HEK293 (cell line): ENCODE data around the gene RAB42.
"Not testable (repeated sequence)": the region's sequence is repeated elsewhere in the genome, so short reads cannot be mapped to it uniquely, and the experiment has no call there.

ENCODE experiments used
- AEBP2 ChIP-seq: fragments of 450-650 bp; formaldehyde crosslinking; IDR thresholded peaks from 2 replicates; pipeline ENCODE4 v1.5.1; 2016; ENCODE audit warnings: missing biosample characterization, missing genetic modification characterization, borderline replicate concordance
- ATF2 ChIP-seq: fragments of 450-650 bp; formaldehyde crosslinking; IDR thresholded peaks from 2 replicates; pipeline ENCODE4 v1.5.1; 2016; ENCODE audit warnings: missing biosample characterization, missing genetic modification characterization, low read depth
- GLI4 ChIP-seq: fragments of 450-650 bp; formaldehyde crosslinking; IDR thresholded peaks from 2 replicates; pipeline ENCODE4 v1.5.1; 2016; ENCODE audit warnings: missing biosample characterization, missing genetic modification characterization
- RBAK ChIP-seq: fragments of 450-650 bp; formaldehyde crosslinking; IDR thresholded peaks from 2 replicates; pipeline ENCODE4 v1.5.1; 2016; ENCODE audit warnings: missing biosample characterization, missing genetic modification characterization
- SP3 ChIP-seq: fragments of 450-650 bp; formaldehyde crosslinking; IDR thresholded peaks from 2 replicates; pipeline ENCODE4 v1.5.1; 2016; ENCODE audit warnings: missing biosample characterization, missing genetic modification characterization
- ZNF324 ChIP-seq: fragments of 450-650 bp; formaldehyde crosslinking; IDR thresholded peaks from 2 replicates; pipeline ENCODE4 v1.5.1; 2016; ENCODE audit warnings: missing biosample characterization, missing genetic modification characterization
- ZNF37A ChIP-seq: fragments of 450-650 bp; IDR thresholded peaks from 2 replicates; pipeline ENCODE4 v1.5.1; 2018; ENCODE audit warnings: missing biosample characterization, missing genetic modification characterization
- ZNF777 ChIP-seq: fragments of 450-650 bp; formaldehyde crosslinking; IDR thresholded peaks from 2 replicates; pipeline ENCODE4 v1.5.1; 2017; ENCODE audit warnings: missing biosample characterization, missing genetic modification characterization, borderline replicate concordance
- TF ChIP-seq, protein P1 (sequence below): fragments of 450-650 bp; formaldehyde crosslinking; IDR thresholded peaks from 2 replicates; pipeline ENCODE4 v1.5.1; 2016; ENCODE audit warnings: missing biosample characterization, missing genetic modification characterization
- TF ChIP-seq, protein P2 (sequence below): fragments of 450-650 bp; formaldehyde crosslinking; IDR thresholded peaks from 2 replicates; pipeline ENCODE4 v1.5.1; 2016; ENCODE audit warnings: missing biosample characterization, missing genetic modification characterization

DNA sequence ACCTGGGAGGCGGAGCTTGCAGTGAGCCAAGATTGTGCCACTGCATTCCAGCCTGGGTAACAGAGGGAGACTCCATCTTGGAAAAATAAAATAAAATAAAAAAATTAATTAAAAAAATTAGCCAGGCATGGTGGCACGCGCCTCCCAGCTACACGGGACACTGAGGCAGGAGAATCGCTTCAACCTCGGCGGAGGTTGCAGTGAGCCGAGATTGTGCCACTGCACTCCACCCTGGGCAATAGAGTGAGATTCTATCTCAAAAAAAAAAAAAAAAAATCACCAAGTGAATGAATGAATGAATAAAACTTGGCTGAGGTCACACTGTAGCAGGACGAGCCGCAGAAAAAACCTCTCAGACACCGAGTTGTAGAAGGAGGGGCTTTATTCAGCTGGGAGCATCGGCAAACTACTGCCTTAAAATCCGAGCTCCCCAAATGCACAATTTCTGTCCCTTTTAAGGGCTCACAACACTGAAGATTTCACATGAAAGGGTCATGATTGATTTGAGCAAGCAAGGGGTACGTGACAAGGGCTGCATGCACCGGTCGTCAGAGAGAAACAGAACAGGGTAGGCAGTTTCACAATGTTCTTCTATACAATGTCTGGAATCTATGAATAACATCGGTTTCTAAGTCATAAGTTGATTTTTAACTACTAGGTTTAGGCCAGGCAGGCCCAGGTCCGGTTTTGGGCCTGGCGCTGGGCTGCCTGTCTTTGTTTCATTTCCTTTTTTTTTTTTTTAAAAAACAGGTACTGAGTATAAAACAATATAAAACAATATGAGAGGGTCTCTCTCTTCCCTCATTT is 5.3 kb upstream of the RAB42 start:
- TF ChIP-seq RBAK (tag by site-specific recombination); ZNF37A (tag by site-specific recombination); ZNF777 (tag by site-specific recombination); ATF2 (tag by site-specific recombination); ZNF324 (tag by site-specific recombination); AEBP2; GLI4 (tag by site-specific recombination); SP3 (tag by site-specific recombination): not testable (repeated sequence)
- TF ChIP-seq, protein P1, sequence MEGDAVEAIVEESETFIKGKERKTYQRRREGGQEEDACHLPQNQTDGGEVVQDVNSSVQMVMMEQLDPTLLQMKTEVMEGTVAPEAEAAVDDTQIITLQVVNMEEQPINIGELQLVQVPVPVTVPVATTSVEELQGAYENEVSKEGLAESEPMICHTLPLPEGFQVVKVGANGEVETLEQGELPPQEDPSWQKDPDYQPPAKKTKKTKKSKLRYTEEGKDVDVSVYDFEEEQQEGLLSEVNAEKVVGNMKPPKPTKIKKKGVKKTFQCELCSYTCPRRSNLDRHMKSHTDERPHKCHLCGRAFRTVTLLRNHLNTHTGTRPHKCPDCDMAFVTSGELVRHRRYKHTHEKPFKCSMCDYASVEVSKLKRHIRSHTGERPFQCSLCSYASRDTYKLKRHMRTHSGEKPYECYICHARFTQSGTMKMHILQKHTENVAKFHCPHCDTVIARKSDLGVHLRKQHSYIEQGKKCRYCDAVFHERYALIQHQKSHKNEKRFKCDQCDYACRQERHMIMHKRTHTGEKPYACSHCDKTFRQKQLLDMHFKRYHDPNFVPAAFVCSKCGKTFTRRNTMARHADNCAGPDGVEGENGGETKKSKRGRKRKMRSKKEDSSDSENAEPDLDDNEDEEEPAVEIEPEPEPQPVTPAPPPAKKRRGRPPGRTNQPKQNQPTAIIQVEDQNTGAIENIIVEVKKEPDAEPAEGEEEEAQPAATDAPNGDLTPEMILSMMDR = not testable (repeated sequence)
- TF ChIP-seq, protein P2, sequence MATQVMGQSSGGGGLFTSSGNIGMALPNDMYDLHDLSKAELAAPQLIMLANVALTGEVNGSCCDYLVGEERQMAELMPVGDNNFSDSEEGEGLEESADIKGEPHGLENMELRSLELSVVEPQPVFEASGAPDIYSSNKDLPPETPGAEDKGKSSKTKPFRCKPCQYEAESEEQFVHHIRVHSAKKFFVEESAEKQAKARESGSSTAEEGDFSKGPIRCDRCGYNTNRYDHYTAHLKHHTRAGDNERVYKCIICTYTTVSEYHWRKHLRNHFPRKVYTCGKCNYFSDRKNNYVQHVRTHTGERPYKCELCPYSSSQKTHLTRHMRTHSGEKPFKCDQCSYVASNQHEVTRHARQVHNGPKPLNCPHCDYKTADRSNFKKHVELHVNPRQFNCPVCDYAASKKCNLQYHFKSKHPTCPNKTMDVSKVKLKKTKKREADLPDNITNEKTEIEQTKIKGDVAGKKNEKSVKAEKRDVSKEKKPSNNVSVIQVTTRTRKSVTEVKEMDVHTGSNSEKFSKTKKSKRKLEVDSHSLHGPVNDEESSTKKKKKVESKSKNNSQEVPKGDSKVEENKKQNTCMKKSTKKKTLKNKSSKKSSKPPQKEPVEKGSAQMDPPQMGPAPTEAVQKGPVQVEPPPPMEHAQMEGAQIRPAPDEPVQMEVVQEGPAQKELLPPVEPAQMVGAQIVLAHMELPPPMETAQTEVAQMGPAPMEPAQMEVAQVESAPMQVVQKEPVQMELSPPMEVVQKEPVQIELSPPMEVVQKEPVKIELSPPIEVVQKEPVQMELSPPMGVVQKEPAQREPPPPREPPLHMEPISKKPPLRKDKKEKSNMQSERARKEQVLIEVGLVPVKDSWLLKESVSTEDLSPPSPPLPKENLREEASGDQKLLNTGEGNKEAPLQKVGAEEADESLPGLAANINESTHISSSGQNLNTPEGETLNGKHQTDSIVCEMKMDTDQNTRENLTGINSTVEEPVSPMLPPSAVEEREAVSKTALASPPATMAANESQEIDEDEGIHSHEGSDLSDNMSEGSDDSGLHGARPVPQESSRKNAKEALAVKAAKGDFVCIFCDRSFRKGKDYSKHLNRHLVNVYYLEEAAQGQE (tag by site-specific recombination) = not testable (repeated sequence)
